Measurements from ENCODE around the gene GPR62. TPM values are rescaled to one million over a fixed set of nuclear protein-coding genes. Genes with fewer than 3 reads are reported as not detected.

Gene GPR62
- total and polyA plus RNA-seq, 2 experiments from 2014 or later = 0.10 to 0.38 TPM

GRCh38 chr3:51960386-51960785 lies 5.2 kb downstream of the GPR62 start:
- H3K4me1 Mint-ChIP-seq = peaks cover 24% of the 10 kb centered on the region
- H3K27me3 Mint-ChIP-seq (ENCODE audit: insufficient read depth, low read depth, poor library complexity) = peaks cover 30% of the 10 kb centered on the region
- no peak overlapping the region for H3K27ac Mint-ChIP-seq
- Histone ChIP-seq H3K27me3 (ENCODE audit: insufficient read depth) (peaks cover 19% of the 10 kb centered on the region), H3F3A (replicated peaks; ENCODE audit: low read depth) (0 out of 2 replicates have a peak, but pooled peaks cover 5% of the 10 kb centered on the region), H3K4me1 (ENCODE audit: insufficient read depth) (peaks cover 12% of the 10 kb centered on the region; the same call in 1 of the 2 replicates), H3K79me2 (replicated peaks; ENCODE audit: insufficient read depth) (no peaks in the 10 kb centered on the region), H4K20me1 (replicated peaks; ENCODE audit: insufficient read depth) (no peaks in the 10 kb centered on the region; the same call in 1 of the 2 replicates), H3K4me2 (no peak overlapping the region), H3K27ac (ENCODE audit: low read depth) (no peak overlapping the region), H2AFZ (no peak overlapping the region), H3K4me3 (no peak overlapping the region), H3K36me3 (ENCODE audit: insufficient read depth) (no peaks in the 10 kb centered on the region), H3K9me2 (ENCODE audit: insufficient read depth) (no peaks in the 10 kb centered on the region)
- H3K9me3 Mint-ChIP-seq = no peaks in the 10 kb centered on the region; the same call in 2 of the 3 replicates
- DNase-seq (ENCODE audit: low spot score) (no peak), ATAC-seq (no peak)
- no peak for TF ChIP-seq EZH2phosphoT487 (IDR thresholded peaks at IDR 0.05; ENCODE audit: unreplicated experiment)
- TF ChIP-seq ZNF331 (CRISPR knock-in tag; IDR thresholded peaks at IDR 0.05; ENCODE audit: low read depth) = no peak
- no peak for TF ChIP-seq ETS1 (IDR thresholded peaks at IDR 0.05)
- no peak for TF ChIP-seq POLR2AphosphoS5 (IDR thresholded peaks at IDR 0.05; ENCODE audit: low read depth)
- TF ChIP-seq STAT1 (IDR thresholded peaks at IDR 0.05; ENCODE audit: unreplicated experiment) = no peak
- no peak for TF ChIP-seq REST (IDR thresholded peaks at IDR 0.05; ENCODE audit: unreplicated experiment)
- TF ChIP-seq NANOG (IDR thresholded peaks at IDR 0.05; ENCODE audit: borderline replicate concordance) = no peak
- TF ChIP-seq CTCF (conservative IDR thresholded peaks at IDR 0.05; ENCODE audit: low read depth in 2 of 2) = no peak
- no peak for TF ChIP-seq JUNB (IDR thresholded peaks at IDR 0.05; ENCODE audit: unreplicated experiment)
- H3K4me3 Mint-ChIP-seq = no peak overlapping the region
- H3K36me3 Mint-ChIP-seq (ENCODE audit: low read depth) = peaks cover 7% of the 10 kb centered on the region; the same call in 2 of the 3 replicates

DNA sequence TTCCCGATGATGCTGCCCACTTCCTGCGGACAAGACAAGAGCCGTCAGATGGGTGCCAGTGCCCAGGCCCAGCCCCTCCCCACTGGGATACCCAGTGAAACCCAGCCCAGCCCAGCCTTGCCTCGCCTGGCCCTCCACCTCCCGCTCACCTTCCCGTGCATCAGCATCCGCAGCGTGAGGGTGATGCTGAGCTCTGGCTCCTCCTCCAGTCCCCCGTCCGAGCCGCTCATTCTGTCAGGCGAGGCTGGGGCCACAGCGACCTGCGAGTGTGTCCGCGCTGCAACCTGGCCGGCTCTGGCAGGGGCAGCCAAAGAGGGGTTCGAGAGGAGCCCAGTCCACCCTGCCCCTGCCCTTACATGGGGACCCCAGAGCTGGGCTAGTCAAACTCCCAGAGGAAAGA lies 5.8 kb downstream of the GPR62 start:
- no peaks in the 10 kb centered on the region; the same call in 1 of the 2 replicates for H4K20me1 ChIP-seq (replicated peaks; ENCODE audit: insufficient read depth)
- H3K36me3 Mint-ChIP-seq (ENCODE audit: low read depth) = peaks cover 7% of the 10 kb centered on the region; the same call in 2 of the 3 replicates
- 0 out of 2 replicates have a peak, but pooled peaks cover 5% of the 10 kb centered on the region for H3F3A ChIP-seq (replicated peaks; ENCODE audit: low read depth)
- H3K27ac ChIP-seq (ENCODE audit: low read depth) = no peak overlapping the region
- H3K4me1 ChIP-seq (ENCODE audit: insufficient read depth) = peaks cover 15% of the 10 kb centered on the region; the same call in 1 of the 2 replicates
- no peaks in the 10 kb centered on the region; the same call in 2 of the 3 replicates for H3K9me3 Mint-ChIP-seq
- H3K4me3 ChIP-seq = no peak overlapping the region
- no peaks in the 10 kb centered on the region for H3K36me3 ChIP-seq (ENCODE audit: insufficient read depth)
- DNase-seq (ENCODE audit: low spot score) (no peak), ATAC-seq (no peak)
- H2AFZ ChIP-seq = no peak overlapping the region
- H3K4me2 ChIP-seq = no peak overlapping the region
- H3K9me2 ChIP-seq (ENCODE audit: insufficient read depth) = no peaks in the 10 kb centered on the region
- H3K4me3 Mint-ChIP-seq = no peak overlapping the region
- peaks cover 31% of the 10 kb centered on the region for H3K27me3 Mint-ChIP-seq (ENCODE audit: insufficient read depth, low read depth, poor library complexity)
- peaks cover 15% of the 10 kb centered on the region; the same call in 1 of the 2 replicates for H3K27me3 ChIP-seq (ENCODE audit: insufficient read depth)
- H3K27ac Mint-ChIP-seq = no peak overlapping the region
- H3K4me1 Mint-ChIP-seq = peaks cover 30% of the 10 kb centered on the region
- no peaks in the 10 kb centered on the region for H3K79me2 ChIP-seq (replicated peaks; ENCODE audit: insufficient read depth)
- TF ChIP-seq REST (IDR thresholded peaks at IDR 0.05; ENCODE audit: unreplicated experiment) (no peak), STAT1 (IDR thresholded peaks at IDR 0.05; ENCODE audit: unreplicated experiment) (no peak), CTCF (conservative IDR thresholded peaks at IDR 0.05; ENCODE audit: low read depth in 2 of 2) (no peak), ZNF114 (CRISPR knock-in tag; IDR thresholded peaks at IDR 0.05) (no peak), EZH2phosphoT487 (IDR thresholded peaks at IDR 0.05; ENCODE audit: unreplicated experiment) (no peak), EZH2 (IDR thresholded peaks at IDR 0.05; ENCODE audit: low read depth, unreplicated experiment) (no peak), POLR2AphosphoS5 (IDR thresholded peaks at IDR 0.05; ENCODE audit: low read depth) (no peak)
